MM.1S (cell line): Measurements from ENCODE around the gene LAMC3.

Source experiments
- CTCF ChIP-seq: fragments of 300-600 bp; sonication (generic); IDR thresholded peaks from 2 replicates; pipeline ENCODE4 v1.5.1; 2016; ENCODE audit warnings: antibody characterized with exemption, low read length, mixed read lengths
- EZH2 ChIP-seq: fragments of 300-600 bp; sonication (generic); optimal IDR thresholded peaks from 2 replicates; pipeline ENCODE3; 2017; ENCODE audit warnings: low read depth, mild to moderate bottlenecking, antibody characterized with exemption, low read length, mixed read lengths
- EZH2phosphoT487 ChIP-seq: fragments of 300-600 bp; sonication (generic); IDR thresholded peaks from 2 replicates; pipeline ENCODE4 v1.6.1; 2018; ENCODE audit warnings: antibody characterized with exemption, low read length

- TF ChIP-seq CTCF (no peak), EZH2phosphoT487 (no peak), EZH2 (no peak)
Observed at GRCh38 chr9:130984521-130984920, 24.5 kb upstream of the LAMC3 start.
